ENCODE results near the gene TTLL1.

The TTLL1 gene

DNA sequence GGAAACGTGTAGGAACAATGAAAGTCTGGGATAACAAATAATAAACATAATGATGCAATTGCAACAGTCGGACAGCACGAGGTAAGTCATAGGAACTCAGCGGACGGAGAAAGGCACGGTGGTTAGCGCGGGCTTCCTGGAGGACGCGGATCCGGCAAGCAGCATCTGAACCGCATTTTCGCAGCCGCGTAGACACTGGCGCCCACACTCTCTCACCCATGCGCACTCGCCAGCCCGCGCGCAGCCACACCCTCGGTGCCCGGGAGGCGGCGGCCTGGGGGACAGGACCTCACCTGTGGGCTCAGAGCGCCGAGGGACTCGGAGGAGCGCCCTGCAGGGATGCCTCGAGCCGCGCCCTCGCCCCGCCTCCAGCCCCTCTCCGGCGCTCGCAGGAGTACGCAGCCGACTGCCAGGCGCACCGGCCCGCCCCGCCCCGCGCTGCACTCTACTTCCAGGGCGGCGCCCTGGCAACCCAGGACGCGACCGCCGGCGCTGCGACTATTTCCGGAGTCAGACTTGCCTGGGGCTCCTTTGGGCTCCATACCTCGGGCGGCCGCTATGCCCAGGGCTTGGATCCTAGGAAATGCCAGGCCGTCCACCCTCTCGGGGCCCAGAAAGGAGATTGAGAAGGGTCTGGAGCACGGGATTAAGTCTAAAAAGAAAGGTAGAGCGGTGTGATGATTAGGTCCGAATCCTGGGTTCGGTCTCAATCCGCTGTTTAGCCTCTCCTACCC is at the start of gene TTLL1:
TTLL1 (minus strand) TSS at position 408 of the 734 bp plus-strand sequence. CDS start 13,805 bp downstream, outside the sequence.
- no peak for TF ChIP-seq GATA2 (IDR thresholded peaks at IDR 0.05; ENCODE audit: low read depth, low read length)
- no peak for TF ChIP-seq GATA3 (IDR thresholded peaks at IDR 0.05; ENCODE audit: low read depth, low read length)

DNA sequence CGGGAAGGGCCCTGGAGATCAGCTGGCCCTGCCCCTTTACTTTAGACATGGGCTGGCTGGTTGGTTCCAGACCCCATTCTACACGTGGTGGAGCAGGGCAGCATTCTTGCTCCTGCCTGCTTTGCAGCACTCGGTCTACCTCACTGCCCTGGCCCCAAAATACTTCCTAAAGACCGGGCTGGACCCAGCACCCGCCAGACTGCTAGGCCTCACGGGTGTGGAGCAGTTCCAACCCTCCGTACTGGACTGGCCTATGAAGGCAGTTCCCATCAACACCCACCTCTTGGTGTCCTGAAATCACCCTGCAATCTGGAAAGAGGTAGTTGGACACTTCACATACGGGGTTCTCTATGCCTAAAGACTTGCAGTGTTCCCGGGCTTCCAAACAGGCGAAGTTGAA is 47.6 kb upstream of the TTLL1 start:
- TF ChIP-seq GATA3 (IDR thresholded peaks at IDR 0.05; ENCODE audit: low read depth, low read length): no peak
- TF ChIP-seq GATA2 (IDR thresholded peaks at IDR 0.05; ENCODE audit: low read depth, low read length): no peak

DNA sequence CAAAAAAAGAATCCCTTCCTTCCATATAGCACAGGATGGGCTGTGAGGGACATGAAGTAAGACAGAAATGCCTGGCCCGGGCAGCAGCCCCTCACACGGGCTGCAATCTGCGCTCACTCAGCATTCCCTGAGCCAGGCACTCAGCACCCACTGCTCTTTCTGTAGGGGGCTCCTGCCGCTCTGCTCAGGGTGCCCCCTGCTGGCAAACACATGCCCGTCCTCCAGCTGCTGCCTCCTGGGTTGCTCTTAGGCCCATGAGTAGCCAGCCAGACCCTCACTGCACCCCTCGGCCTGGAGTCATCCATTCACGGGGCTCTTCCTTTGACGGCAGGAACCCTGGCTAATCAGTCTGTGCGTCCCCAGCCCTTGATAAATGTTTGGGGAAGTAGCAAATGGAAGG is 47.1 kb upstream of the TTLL1 start:
- TF ChIP-seq GATA3 (IDR thresholded peaks at IDR 0.05; ENCODE audit: low read depth, low read length): no peak
- no peak for TF ChIP-seq GATA2 (IDR thresholded peaks at IDR 0.05; ENCODE audit: low read depth, low read length)

DNA sequence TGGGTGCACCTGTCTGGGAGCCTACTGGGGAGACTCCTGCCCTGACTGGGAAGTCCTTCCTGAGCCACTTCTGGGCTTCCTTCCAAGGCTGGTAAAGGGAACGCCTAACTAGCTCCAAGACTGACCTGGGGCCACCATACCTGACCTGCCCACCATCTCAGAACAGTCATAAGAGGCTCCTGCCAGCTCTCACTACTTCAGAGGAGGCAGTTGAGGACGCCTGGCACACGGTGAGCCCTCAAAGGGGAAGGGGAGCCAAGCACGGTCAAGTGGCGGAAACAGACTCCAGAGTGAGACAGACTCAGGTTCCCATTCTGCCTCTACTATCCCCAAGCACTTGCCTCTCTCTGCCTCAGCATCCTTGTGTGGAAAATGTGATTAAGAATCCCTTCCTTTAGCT is 46.4 kb upstream of the TTLL1 start:
- TF ChIP-seq GATA2 (IDR thresholded peaks at IDR 0.05; ENCODE audit: low read depth, low read length) (no peak), GATA3 (IDR thresholded peaks at IDR 0.05; ENCODE audit: low read depth, low read length) (no peak)

DNA sequence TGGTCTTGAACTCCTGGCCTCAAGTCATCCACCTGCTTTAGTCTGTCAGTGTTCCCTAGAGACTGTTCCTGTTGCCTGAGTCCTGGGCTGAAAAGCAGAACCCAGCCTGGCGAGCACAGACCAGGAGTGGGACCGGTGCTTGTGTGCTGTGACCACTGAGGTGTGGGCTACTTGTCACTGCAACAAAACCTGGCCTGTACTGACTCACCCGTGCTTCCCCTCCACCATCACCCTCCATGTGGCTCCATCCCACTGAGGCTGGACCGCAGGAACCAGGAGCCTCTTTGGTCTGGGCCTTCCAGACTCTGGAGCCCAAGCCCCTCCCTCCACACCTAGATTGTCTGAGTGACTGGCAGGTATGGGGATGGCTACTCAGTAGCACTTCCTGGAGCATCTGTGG is 45.4 kb upstream of the TTLL1 start:
- TF ChIP-seq GATA2 (IDR thresholded peaks at IDR 0.05; ENCODE audit: low read depth, low read length) (no peak), GATA3 (IDR thresholded peaks at IDR 0.05; ENCODE audit: low read depth, low read length) (no peak)

DNA sequence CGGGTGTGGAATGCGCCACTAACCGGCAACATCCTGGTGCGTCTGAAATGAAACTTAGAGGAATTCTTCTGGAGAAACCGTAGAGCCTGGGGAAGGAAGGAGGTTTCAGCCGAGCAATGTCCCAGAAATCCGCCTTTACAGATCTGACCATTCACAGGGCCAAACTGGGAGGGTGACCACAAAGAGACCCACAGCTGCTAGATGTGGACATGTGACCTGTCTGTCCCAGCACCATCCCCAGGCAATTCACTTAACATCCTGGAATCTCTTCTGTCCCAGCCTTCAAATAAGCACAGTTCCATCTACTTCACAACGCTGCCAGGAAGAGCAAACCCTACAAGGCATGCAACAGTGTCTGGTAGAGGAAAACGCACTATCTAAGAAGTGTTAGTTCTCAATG is 44.2 kb upstream of the TTLL1 start:
- TF ChIP-seq GATA3 (IDR thresholded peaks at IDR 0.05; ENCODE audit: low read depth, low read length) (no peak), GATA2 (IDR thresholded peaks at IDR 0.05; ENCODE audit: low read depth, low read length) (no peak)

DNA sequence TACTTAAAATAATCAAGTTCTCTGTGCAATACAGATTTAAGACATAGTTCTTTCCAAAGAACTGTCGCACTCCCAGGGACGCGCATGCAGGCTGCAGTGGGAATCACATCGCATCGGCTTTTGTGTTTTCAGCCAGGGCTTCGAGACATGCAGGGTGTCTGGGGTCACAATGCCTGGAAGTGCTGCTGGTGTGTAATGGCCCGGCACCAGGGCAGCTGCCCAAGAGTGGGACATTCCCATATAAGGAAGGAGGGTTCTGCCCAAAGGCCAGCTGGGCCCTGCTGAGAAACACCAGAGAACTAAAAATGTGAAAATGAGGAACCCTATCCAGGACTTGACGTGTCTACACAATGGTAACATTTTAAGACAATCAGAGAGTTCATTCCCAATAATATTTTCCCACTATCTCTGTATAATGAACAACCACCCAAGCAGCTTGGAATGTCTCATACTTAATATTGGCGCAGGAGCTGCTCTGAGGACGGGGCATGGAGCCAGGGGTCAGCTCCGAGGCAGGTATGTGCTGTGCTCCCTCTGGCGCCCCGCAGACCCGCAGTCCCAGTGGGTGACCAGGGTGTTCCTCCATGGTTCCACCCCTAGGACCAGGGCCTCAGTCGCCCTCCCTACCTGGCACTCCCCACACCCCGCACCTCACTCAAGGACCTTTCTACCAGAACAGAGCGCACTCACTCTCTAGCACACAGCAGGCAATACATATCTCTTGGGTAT is 42.7 kb upstream of the TTLL1 start:
- TF ChIP-seq GATA2 (IDR thresholded peaks at IDR 0.05; ENCODE audit: low read depth, low read length) (no peak), GATA3 (IDR thresholded peaks at IDR 0.05; ENCODE audit: low read depth, low read length) (no peak)

DNA sequence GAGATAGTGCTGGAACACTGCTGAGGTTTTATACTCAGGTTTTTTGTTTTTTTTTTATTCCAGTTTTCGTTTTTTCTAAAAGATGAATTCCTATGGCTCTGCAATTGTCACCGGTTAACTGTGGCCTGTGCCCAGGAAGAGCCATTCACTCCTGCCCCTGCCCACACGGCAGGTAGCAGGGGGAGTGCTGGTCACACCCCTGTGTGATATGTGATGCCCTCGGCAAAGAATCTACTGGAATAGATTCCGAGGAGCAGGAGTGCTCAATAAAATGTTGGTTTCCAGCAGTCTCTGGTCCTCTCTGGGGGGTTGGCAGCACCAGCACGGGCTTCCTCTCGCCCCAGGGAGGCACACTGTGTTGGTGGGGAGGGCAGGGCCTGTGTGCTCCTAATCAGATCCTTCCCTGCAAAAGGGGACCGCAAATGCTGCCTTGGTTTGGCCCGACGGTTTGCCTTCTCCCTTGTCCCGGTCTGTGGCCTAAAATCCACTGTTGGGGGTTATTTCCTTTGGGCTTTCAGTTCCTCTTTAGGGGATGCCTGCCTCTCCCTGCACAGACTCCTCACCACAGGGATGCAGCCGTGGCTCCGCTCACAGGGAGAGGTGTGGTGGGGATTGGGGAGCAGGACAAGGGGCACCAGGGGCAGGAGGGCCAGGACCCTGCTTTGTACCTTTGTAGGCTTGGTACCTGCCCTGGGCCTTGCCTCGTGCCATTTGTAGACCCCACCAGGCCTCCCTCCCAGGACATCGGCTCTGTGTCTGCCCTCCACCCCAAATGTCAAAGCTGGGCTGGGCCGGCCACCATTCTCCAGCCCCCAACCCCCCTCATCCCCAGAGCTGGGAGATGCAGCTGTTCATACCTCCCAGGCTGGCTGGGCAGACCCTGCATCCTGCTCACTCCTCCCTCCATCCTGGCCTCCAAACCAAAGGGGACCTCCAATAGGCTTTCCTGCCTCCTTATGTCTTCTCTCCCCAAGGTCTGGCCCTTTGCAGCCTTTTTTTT is 40.5 kb upstream of the TTLL1 start:
- TF ChIP-seq GATA2 (IDR thresholded peaks at IDR 0.05; ENCODE audit: low read depth, low read length) (no peak), GATA3 (IDR thresholded peaks at IDR 0.05; ENCODE audit: low read depth, low read length) (no peak)

DNA sequence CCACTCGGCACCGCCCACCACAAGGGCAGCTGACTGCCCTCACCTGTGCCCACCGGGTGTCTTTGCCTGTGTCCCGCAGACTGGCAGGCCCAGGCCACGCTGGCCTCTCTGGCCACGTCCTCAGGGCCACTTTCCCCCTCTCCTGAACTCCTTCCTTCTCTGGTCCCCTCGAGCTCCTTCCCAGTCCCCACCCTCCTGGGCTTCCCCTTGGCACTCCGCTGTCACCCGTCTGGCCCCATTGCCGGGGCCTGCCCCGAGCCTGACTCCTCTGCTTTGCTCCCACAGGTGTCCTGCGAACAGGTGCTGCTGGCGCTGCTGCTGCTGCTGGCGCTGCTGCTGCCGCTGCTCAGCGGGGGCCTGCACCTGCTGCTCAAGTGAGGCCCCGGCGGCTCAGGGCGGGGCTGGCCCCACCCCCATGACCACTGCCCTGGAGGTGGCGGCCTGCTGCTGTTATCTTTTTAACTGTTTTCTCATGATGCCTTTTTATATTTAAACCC is 39.8 kb upstream of the TTLL1 start:
- TF ChIP-seq GATA3 (IDR thresholded peaks at IDR 0.05; ENCODE audit: low read depth, low read length) (no peak), GATA2 (IDR thresholded peaks at IDR 0.05; ENCODE audit: low read depth, low read length) (no peak)

DNA sequence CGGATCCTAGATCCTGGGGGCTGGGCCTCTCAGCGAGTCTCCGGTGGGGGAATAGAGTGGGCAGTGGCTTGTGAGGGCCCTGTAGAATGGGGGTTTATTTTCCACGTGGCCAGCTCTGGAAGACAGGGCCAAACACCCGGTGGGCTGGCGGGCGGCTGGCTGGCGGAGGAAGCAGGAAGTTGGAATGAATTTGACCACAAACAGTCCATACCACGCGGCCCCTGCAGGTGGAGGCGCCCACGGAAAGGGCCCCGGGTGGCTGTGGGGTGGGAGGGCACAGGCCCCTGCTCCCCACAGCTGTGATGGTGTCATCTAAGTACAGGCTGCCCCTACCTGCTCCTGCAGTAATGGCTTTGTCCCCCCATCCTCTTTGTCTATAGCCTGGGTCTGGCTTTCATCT is 38.9 kb upstream of the TTLL1 start:
- TF ChIP-seq GATA2 (IDR thresholded peaks at IDR 0.05; ENCODE audit: low read depth, low read length) (no peak), GATA3 (IDR thresholded peaks at IDR 0.05; ENCODE audit: low read depth, low read length) (no peak)

DNA sequence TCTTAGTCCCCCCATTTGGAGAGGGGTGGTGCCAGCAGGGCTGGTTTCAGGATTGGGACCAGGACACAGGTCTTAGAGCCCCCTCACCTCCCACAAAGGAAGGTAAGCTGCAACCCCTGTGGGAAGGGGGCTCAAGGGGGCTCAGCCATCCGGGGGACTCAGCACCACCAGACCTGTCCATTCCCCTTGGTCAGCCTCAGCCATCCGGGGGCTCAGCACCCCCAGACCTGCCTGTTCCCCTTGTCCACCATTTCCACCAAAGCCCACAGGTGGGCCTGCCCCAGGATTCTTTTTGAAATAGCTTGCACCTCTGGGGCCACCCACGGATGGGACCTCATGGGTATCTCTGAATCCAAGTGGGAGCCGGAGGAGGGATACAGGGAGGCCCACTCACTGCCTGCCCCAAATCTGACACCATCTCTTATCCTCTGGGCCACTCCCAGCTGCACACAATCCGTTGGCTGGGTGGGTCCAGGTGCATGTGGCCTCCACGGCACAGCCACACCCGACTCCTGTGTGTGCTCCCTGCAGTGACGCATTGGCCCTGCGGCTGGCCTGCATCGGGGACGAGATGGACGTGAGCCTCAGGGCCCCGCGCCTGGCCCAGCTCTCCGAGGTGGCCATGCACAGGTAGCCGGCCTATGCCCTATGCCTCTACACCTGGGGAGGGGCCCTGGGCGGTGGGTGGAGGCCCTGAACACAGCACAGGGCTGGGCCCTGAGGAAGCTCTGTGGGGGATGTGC is 38.1 kb upstream of the TTLL1 start:
- TF ChIP-seq GATA2 (IDR thresholded peaks at IDR 0.05; ENCODE audit: low read depth, low read length) (no peak), GATA3 (IDR thresholded peaks at IDR 0.05; ENCODE audit: low read depth, low read length) (no peak)

DNA sequence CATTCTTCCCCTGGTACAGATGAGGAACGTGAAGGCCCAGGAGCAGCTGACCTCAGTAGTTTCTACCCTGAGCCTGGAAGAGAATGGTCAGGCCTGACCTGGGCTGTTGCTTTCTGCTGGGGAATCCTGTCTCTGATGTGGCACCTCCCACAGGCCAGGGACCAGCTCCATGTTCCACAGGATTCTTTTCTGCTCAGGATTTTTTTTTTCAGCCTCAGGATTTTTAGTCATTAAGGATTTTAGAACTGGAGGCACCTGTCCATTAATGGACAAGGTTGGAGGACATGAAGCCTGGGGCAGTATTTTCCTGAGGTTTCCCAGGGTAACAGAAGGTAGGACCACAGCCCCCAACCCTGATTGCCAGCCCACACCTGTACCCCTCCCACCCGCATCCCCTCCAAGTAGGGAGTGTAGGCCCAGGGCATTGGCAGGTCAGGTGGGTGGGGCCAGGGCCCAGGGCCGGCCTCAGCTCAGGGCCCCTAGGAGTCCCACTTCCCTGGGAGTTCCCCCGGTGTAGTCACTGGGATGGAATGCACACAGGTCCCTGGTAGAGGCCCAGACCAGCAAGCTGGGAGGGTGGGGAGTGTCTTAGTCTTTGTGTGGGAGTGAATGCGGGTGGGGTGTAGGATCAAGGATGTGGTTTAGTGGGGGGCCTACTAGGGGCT is 37.4 kb upstream of the TTLL1 start:
- TF ChIP-seq GATA2 (IDR thresholded peaks at IDR 0.05; ENCODE audit: low read depth, low read length) (no peak), GATA3 (IDR thresholded peaks at IDR 0.05; ENCODE audit: low read depth, low read length) (no peak)
